GM21528 (cell line): Measurements from ENCODE around the gene OR5K2.

Source experiments
- ATAC-seq: cut with Tn5 transposase; IDR thresholded peaks from one replicate; pipeline ENCODE4 v1.9.1; 2021; ENCODE audit warnings: mild to moderate bottlenecking, moderate library complexity; ENCODE audit not compliant: unreplicated experiment, low FRiP score

OR5K2 gene

GRCh38 chr3:98521897-98522543, 24.5 kb downstream of the OR5K2 start:
- peak; percentile 47 for ATAC-seq

DNA sequence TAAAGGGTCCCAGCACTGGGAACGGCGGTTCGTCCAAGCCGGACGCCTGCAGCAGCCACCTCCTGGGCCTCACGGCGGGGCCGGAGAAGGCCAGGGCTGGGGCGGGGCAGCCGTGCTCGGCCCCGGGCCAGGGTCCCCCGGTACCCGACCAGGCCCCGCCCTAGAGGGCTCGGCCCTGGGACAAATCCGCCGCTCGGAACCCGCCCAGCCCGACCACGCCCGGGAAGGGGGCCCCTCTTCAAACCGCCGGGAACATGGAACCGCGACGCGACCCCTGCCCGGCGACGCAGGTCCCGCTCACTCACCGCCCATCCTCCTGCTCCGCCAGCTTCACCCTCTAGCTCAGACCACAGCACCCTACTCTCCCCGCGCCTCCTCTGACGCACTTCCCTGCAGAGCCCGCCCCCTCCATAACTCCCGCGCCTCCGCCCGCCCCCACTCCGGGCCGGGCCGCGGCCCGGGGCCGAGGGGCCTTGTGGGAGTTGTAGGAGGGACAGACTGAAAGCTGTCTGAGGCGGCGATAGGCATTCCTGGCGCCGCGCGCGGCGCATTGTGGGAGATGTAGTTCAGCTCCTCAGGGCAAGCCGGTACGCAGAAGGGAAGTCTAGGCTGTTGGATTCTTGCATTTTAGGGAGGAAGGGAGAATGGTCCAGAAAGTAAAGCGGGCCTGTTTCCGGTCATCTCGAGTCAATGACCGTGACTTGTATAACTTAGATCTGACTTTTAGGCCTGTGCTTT, 25.2 kb downstream of the OR5K2 start, which contains the start of gene CLDND1:
Gene CLDND1, minus strand, starts transcription at position 359 of the 738 bp plus-strand sequence. CDS start 1,478 bp downstream, outside the sequence.
- ATAC-seq: peak; percentile 95

- no peak for ATAC-seq
These were observed 28.0 kb downstream of the OR5K2 start for GRCh38 chr3:98525494-98525893.

DNA sequence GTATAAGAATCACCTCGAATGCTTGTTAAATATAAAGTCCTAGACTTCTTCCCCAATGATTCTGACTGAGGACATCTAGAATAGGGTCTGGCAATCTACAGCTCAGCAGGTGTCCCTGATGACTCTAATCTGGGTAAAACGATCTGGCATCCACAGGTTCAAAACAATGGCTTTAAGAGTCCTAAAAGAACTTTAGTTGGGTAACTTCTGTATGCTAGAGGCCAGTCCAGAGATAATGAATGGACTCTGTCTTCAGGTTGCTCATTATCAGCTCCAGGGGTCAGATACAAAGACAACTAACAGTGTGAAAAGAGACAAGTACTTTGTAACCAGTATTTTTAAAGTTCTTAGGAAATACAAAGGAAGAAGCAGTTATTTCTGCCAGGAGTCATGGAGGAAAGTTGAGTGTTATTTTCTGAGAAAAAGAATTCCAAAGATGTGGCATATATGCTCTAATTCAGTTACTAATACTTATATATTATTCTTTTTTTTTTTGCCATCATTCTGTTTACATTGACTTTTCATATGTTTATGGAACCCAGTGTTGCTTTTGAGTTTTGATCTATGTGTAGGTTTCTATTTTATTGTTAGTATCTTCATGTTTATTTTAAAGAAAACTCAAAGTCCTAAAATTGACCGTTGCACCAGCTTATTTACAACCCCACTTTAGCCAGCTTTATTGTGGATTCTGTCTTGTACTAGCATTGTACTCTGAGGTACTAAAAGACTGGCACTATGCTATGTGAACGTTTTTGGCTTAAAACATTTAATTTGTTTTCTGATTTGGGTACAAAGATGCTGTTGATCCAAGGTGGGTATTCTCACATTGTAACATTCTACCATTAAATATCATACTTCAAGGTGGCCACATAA, 31.2 kb downstream of the OR5K2 start:
- no peak for ATAC-seq

- ATAC-seq: no peak
These were observed 32.5 kb downstream of the OR5K2 start for GRCh38 chr3:98529856-98530459.

GRCh38 chr3:98530676-98531075, 33.2 kb downstream of the OR5K2 start:
- ATAC-seq: no peak

DNA sequence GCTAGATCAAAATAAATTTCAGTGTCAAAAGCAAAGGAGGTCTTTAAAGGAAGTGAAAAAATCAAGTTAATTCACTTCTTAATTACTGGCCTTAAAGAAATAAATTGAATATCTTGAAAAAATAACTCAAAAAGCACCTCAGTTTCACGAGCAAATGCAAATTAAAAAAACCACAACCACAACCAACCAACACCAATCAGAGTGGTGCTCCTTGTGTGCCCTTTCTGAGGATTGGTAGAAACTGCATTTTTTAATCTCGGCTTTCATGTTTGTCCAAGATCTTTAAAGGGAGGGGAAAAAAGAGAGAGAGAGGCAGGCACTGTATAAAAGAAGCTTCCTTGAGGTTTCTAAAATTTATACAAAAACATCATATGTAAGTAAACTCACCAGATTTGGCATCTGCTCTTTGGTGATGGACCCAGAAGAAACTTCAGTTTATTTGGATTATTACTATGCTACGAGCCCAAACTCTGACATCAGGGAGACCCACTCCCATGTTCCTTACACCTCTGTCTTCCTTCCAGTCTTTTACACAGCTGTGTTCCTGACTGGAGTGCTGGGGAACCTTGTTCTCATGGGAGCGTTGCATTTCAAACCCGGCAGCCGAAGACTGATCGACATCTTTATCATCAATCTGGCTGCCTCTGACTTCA, 34.3 kb downstream of the OR5K2 start, which contains the start of gene GPR15:
Gene GPR15, plus strand, starts transcription at position 357 of the 653 bp plus-strand sequence. Its CDS starts 56 bp downstream, at position 413.
- peak; percentile 31 for ATAC-seq

DNA sequence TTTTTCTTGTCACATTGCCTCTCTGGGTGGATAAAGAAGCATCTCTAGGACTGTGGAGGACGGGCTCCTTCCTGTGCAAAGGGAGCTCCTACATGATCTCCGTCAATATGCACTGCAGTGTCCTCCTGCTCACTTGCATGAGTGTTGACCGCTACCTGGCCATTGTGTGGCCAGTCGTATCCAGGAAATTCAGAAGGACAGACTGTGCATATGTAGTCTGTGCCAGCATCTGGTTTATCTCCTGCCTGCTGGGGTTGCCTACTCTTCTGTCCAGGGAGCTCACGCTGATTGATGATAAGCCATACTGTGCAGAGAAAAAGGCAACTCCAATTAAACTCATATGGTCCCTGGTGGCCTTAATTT, 34.8 kb downstream of the OR5K2 start:
- ATAC-seq: no peak

- ATAC-seq: no peak
These were observed 35.5 kb downstream of the OR5K2 start for GRCh38 chr3:98532709-98533571.

GRCh38 chr3:98534168-98534567, 36.7 kb downstream of the OR5K2 start:
- no peak for ATAC-seq

DNA sequence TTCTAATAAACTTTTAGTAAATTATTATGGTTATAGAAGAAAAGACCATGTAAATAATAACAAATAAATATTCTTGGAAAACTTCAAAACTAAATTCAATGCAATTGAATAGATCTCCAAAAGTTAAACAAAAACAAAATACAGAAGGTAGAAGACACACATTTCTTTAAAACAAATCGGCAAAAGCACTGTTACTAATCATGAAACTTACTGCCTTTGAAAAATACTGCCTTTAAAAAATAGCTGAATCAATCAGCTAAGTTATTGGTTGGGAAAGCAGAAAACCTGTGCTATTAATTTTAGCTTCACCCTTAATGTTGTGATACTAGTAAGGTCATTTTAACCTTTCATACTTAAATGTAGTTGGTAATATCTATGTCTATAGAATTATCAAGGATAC, 37.3 kb downstream of the OR5K2 start:
- no peak for ATAC-seq

GRCh38 chr3:98536456-98537017, 39.1 kb downstream of the OR5K2 start:
- ATAC-seq: peak; percentile 73

DNA sequence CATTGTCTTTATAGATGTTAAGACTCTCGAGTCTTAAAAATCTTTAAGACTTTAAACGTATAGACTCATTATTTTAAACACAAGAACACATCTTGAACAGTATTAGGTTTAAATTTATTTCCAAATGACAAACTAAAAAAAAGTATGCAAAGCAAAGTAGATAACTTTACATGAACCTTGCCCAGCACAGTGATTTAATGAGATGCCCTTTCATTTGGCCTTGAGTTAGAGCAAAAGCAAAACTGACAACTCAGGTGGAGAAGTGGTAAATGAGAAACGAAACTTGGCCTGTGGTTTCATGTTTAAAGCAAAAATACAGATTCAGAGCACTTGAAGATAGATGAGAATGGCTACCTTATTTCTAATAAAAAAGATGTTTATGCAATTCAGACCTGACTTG, 42.9 kb downstream of the OR5K2 start:
- peak; percentile 51 for ATAC-seq

GRCh38 chr3:98541695-98542094, 44.2 kb downstream of the OR5K2 start:
- no peak for ATAC-seq

DNA sequence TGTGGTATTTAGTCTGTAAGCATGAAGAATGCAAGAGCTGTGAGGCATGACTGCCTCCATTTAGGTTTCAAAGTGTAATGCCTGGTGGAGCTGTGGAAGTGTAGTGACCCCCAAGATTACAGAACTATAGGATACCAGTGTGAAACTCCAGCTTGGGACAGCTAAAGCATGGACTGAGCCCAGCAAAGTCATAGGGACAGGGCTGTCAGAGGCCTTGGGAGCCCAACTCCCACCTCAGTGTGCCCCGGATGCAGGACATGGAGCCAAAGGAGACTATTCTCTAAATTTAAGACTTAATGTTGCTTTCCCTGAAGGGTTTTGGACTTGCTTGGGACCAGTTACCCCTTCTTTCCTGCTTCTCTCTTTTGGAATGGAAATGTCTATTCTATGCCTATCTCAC, 45.1 kb downstream of the OR5K2 start:
- no peak for ATAC-seq

DNA sequence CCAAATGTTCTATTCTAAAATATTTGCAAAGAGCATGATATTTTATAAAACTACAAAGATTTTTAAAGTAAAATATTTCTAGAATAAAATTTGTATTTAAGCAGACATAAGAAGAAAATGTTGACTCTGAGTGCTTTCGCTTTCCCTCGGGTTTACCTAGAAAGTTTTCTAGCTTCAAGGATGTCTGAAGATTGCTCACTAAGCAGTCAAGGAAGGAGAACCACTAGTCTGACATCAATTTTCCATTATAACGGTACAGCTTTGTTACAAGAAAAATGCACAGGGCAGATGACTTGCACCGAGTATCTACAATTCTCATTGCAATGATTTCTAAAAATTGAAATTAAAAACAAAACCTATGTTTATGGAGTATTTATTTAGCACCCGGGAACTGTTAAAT, 48.5 kb downstream of the OR5K2 start:
- peak; percentile 57 for ATAC-seq
